Epidermal melanocyte (primary cell): Measurements from ENCODE around the gene PPP1R26.
"Not testable (repeated sequence)": the region's sequence is repeated elsewhere in the genome, so short reads cannot be mapped to it uniquely, and the experiment has no call there.

Source experiments
- DNase-seq: peaks from one replicate; pipeline ENCODE4 v3.0.0; 2011; ENCODE audit warnings: low spot score; ENCODE audit not compliant: insufficient read length

Gene PPP1R26

GRCh38 chr9:135504262-135505243 is 25.0 kb downstream of the PPP1R26 start:
- peak; percentile 68 for DNase-seq

GRCh38 chr9:135505406-135506187 is 26.0 kb downstream of the PPP1R26 start:
- no peak for DNase-seq

GRCh38 chr9:135506327-135507103 is 26.9 kb downstream of the PPP1R26 start:
- no peak for DNase-seq

DNA sequence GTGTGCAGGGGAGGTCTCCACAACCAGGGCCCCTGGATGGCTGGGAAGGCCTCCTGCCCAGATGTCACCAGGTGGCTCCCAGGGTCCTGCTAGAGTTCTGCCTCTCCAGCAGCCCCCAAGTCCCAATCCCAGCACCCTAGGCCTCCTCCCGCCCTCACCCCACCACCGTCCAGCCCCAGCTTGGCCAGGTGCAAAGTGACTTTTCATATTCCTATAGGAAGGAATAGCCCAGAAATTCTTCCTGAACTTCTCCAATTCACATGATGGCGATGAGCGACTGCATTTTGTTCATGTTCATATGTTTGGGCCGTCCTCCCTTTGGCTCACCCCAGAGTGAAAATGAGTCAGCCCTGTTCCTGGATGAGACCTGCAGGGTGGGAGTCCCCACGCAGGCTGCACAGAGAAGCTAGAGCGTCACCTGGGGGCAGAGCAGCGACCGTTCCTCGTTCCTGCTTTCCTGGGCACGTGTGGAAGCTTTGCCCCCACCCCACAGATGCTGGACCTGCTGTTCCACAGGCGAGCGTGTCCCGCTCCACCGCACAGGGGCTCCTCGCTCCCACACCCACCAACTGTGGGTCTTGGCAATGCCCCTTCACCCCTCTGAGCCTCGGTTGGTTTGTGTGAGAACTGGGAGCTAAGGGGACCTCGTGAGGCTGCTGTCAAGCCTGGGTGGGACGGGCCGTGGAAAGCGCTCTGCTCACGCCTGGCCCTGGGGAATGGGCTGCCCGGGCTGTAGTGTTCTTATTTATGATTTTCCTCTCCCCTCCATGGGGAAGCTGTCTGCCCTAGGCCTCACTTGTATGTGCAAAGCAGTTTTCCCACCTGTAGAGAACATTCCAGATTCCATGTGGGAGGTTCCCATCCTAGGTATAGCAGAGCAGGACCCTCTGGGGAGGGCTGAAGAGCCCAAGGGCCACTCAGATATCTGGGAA is 27.8 kb downstream of the PPP1R26 start:
- no peak for DNase-seq

- DNase-seq: no peak
Measured at GRCh38 chr9:135508211-135508820, 28.7 kb downstream of the PPP1R26 start.

DNA sequence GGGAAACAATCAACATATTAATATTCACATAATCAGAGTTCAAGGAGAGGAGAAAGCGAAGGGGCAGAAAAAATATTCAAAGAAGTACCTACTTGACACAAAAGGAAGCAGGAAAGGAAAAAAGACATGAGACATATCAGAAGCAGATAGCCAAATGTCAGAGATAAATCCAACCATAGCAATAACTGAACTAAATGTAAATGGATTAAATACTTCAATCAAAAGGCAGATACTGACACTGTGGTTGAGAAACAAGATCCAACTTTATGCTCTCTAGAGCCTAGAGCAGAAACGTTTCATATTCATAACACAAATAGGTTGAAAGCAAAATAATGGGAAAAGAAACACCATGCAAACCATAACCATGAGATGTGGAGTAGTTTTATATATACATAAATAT is 29.9 kb downstream of the PPP1R26 start:
- DNase-seq: no peak

GRCh38 chr9:135512241-135512603 is 32.6 kb downstream of the PPP1R26 start:
- DNase-seq: no peak

DNA sequence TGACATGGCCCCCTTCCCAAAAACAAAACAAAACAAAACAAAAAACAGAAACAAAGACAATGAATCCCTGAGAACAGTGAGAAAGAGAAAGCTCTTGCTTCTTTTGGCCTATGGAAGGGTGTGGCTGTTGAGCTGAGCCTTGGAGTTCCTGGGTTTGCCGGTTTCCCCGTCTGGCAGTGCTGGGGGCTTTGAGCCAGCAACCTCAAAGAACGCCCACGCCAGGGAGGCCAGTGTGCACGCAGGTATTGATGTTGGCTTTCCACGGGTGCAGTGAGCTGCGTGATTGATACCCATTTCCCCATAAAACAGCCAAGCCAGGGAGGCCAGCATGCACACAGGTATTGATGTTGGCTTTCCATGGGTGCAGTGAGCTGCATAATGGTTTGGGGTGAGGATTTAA is 33.3 kb downstream of the PPP1R26 start:
- DNase-seq: no peak

DNA sequence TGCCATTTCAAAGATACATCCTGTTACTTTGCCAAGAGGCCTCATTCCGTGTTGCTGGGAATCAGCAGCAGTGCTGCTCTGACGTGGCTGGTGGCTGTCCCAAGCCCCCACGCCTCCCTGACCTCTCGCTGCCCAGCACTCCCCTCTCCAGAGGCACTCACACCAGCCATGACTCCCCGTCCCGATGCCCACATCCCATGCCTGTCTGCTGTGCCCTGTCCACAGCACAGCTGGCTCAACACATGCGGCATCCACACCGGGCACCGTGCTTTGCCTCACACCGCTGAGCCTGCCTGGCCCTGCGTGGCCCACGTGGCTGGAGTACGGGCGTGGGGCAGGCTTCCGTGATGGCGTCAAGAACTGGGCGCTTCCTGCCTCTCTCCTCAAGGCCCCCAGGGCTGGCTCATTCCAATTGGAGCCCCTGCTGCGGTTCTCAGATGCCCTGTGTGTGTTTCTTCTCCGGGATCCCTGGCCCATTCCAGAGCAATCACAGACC is 33.8 kb downstream of the PPP1R26 start:
- no peak for DNase-seq

DNA sequence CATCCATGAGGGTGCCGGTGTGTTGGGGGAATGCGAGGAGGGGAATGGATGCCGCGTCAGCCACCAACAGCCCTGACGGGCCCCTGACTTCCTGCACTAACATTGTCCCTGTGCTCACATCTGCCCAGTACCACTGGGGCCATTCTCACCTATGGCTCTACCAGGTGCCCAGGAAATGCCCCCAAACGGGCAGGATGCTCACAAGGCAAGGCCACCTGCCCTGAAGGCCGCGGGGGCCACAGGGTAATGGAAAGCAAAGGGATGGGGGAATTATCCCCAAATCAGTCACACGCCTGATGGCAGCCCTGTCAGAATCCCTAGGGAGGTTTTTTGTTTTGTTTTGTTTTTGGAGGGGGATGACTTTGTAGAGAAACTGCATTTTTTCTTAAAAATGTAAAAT is 34.3 kb downstream of the PPP1R26 start:
- DNase-seq: not testable (repeated sequence)

DNA sequence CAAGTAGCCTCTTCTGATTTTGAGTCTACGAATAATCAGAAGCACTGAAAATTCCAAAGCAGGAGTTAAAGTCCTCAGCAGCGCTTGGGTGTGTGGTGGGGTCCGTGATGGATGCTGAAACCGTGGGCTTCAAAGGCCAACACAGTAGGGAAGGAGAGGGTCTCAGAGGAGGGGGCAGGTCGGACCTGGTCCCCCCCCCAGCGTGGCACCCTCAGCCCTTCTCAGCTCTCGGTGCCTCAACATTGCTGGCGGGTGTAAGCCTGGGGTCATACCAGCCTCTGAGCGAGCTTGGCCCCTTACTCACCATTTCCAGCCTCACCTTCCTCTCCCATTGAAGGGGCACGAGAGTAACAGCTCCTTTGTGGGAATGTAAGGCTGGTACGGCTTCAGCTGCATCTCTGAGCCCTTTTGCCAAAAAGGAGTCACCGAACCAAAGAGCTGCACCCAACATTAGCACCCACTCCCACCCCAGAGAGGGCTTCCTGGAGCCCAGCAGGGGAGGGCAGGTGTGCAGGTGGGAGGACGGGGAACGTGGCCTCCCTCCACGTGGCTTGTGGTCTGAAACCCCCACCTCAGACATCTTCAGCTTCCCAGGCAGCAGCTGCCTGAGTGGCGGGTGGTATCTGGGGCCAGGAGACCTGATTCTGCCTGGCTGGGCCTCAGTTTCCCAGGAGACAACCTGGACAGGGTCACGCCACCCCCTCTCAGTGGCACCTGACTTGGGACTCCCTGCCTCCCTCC is 34.9 kb downstream of the PPP1R26 start:
- no peak for DNase-seq

GRCh38 chr9:135515083-135515951 is 35.7 kb downstream of the PPP1R26 start:
- DNase-seq: no peak

- no peak for DNase-seq
Measured at GRCh38 chr9:135516132-135516860, 36.7 kb downstream of the PPP1R26 start.

- no peak for DNase-seq
Measured at GRCh38 chr9:135517407-135517822, 37.8 kb downstream of the PPP1R26 start.

DNA sequence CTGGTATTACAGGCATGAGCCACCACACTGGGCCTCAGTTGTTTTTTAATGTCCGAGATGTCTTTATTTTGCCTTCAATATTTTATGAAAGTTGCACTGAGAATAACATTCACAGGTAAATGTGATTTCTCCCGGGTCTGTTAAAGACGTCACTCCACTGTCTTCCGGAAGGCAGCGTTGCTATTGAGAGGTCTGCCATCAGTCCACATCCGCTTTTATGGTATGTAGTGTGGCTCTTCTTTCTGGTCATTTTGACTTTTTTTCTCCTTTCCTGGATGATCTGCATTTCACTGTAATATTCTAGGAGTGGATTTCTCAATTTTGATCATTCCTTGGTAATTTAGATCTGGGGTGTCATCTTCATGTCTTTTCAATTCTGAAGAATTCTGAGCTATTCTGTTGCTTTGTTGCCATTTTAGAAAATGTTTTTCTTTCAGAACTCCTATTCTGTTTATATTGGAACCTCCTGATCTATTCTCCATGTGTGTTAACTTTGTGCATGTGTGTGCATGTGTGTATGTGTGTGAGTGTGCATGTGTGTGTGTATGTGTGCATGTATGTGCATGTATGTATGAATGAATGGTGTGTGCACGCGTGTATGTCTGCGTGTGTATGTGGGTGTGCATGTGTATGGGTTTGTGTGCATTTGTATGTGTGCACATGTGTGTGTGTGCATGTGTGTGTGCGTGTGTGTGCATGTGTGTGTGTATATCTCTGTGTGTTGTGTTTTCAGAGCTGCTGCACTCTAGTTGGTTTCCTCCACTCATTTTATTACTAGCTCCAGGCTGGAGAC is 39.8 kb downstream of the PPP1R26 start:
- no peak for DNase-seq

- no peak for DNase-seq
Measured at GRCh38 chr9:135520916-135521607, 41.5 kb downstream of the PPP1R26 start, which contains the start of gene LCN1. LCN1 (plus strand) TSS chr9:135521440; CDS start chr9:135521498, 58 bp downstream.
